Neural crest cell (in vitro differentiated cells): ENCODE data around the gene CCDC57. TPM values are rescaled to one million over a fixed set of nuclear protein-coding genes. Genes with fewer than 3 reads are reported as not detected.

Experiments
- DNase-seq: peaks from one replicate; pipeline ENCODE4 v3.0.0; 2021; ENCODE audit warnings: low read depth, mixed read lengths, low spot score
- H3K27ac Mint-ChIP-seq: one replicate; pipeline ENCODE4 v1.8.0; 2021; ENCODE audit warnings: mild to moderate bottlenecking, mixed read lengths; ENCODE audit not compliant: unreplicated experiment
- H3K27me3 Mint-ChIP-seq: 2 replicates; pipeline ENCODE4 v1.8.0; 2021; ENCODE audit warnings: low read depth, mild to moderate bottlenecking, mixed read lengths
- H3K36me3 Mint-ChIP-seq: 2 replicates; pipeline ENCODE4 v1.8.0; 2021; ENCODE audit warnings: low read depth, mild to moderate bottlenecking, mixed read lengths
- H3K4me1 Mint-ChIP-seq: 2 replicates; pipeline ENCODE4 v1.8.0; 2021; ENCODE audit warnings: mixed read lengths
- H3K4me3 Mint-ChIP-seq: one replicate; pipeline ENCODE4 v1.8.0; 2021; ENCODE audit warnings: mild to moderate bottlenecking, mixed read lengths
- H3K9me3 Mint-ChIP-seq: 2 replicates; pipeline ENCODE4 v1.8.0; 2021; ENCODE audit warnings: mixed read lengths
- total RNA-seq: library from RNA; stranded (reverse); gene quantifications from 2 replicates; pipeline ENCODE4 v1.2.1, GENCODE V29; 2021
- TF ChIP-seq, protein P1 (sequence below): fragments of 200-600 bp; sonication (generic); conservative IDR thresholded peaks from 2 replicates; pipeline ENCODE4 v1.5.0; 2021; ENCODE audit warnings: antibody characterized with exemption, mild to moderate bottlenecking

CCDC57 gene
- total RNA-seq, 1 donor from 2014 or later = 47.5 TPM

DNA sequence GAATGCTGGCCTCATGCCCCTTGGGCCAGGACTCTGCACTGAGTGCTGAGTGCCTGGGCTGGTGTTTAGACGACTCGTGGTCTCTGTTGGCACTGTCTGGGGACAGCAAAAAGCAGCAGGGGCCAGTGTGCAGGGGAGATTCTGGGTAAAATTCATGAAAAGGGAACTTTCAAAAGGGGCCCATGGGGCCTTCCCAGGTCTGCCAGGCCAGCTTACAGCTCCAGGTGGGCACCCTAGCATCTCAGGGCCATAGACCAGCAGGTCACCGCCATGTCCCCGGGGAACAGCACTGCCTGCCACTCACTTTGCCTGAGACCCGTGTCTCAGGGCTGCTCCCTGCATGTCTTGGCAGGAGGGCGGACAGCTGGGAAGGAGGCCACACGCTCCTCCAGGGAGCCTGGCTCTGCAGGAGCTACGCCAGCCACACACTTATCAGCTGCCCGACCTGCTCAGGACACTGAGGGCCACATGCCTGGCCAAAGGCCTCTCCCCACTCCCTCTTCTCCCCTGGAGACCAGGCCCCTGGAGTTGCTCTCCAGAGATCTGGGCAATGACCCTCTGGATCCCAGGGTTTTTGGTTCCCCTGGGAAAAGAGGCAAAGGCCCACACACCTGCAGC, 105.8 kb downstream of the CCDC57 start:
- H3K27me3 Mint-ChIP-seq = peaks cover 7% of the 10 kb centered on the region
- H3K9me3 Mint-ChIP-seq = no peaks in the 10 kb centered on the region
- TF ChIP-seq, protein P1, sequence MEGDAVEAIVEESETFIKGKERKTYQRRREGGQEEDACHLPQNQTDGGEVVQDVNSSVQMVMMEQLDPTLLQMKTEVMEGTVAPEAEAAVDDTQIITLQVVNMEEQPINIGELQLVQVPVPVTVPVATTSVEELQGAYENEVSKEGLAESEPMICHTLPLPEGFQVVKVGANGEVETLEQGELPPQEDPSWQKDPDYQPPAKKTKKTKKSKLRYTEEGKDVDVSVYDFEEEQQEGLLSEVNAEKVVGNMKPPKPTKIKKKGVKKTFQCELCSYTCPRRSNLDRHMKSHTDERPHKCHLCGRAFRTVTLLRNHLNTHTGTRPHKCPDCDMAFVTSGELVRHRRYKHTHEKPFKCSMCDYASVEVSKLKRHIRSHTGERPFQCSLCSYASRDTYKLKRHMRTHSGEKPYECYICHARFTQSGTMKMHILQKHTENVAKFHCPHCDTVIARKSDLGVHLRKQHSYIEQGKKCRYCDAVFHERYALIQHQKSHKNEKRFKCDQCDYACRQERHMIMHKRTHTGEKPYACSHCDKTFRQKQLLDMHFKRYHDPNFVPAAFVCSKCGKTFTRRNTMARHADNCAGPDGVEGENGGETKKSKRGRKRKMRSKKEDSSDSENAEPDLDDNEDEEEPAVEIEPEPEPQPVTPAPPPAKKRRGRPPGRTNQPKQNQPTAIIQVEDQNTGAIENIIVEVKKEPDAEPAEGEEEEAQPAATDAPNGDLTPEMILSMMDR = no peak
- H3K27ac Mint-ChIP-seq = peak overlapping the region; percentile 84
- peaks cover 3% of the 10 kb centered on the region for H3K36me3 Mint-ChIP-seq
- peaks cover 54% of the 10 kb centered on the region for H3K4me1 Mint-ChIP-seq
- DNase-seq = no peak
- peak overlapping the region; percentile 64 for H3K4me3 Mint-ChIP-seq

- H3K27ac Mint-ChIP-seq = peak overlapping the region; percentile 84
- TF ChIP-seq, protein P1 = peak; percentile 56
- DNase-seq = peak; percentile 51
- H3K4me3 Mint-ChIP-seq = peak overlapping the region; percentile 64
- peaks cover 3% of the 10 kb centered on the region for H3K36me3 Mint-ChIP-seq
- no peaks in the 10 kb centered on the region for H3K9me3 Mint-ChIP-seq
- peaks cover 54% of the 10 kb centered on the region for H3K4me1 Mint-ChIP-seq
- peaks cover 7% of the 10 kb centered on the region for H3K27me3 Mint-ChIP-seq
Measured at GRCh38 chr17:82105882-82106687, 106.6 kb downstream of the CCDC57 start.

- H3K4me1 Mint-ChIP-seq = peaks cover 54% of the 10 kb centered on the region
- peaks cover 3% of the 10 kb centered on the region for H3K36me3 Mint-ChIP-seq
- no peak for DNase-seq
- H3K9me3 Mint-ChIP-seq = no peaks in the 10 kb centered on the region
- H3K4me3 Mint-ChIP-seq = peak overlapping the region; percentile 67
- TF ChIP-seq, protein P1 = no peak
- no peak overlapping the region for H3K27ac Mint-ChIP-seq
- peaks cover 7% of the 10 kb centered on the region for H3K27me3 Mint-ChIP-seq
Measured at GRCh38 chr17:82105417-82105881, 107.2 kb downstream of the CCDC57 start.

DNA sequence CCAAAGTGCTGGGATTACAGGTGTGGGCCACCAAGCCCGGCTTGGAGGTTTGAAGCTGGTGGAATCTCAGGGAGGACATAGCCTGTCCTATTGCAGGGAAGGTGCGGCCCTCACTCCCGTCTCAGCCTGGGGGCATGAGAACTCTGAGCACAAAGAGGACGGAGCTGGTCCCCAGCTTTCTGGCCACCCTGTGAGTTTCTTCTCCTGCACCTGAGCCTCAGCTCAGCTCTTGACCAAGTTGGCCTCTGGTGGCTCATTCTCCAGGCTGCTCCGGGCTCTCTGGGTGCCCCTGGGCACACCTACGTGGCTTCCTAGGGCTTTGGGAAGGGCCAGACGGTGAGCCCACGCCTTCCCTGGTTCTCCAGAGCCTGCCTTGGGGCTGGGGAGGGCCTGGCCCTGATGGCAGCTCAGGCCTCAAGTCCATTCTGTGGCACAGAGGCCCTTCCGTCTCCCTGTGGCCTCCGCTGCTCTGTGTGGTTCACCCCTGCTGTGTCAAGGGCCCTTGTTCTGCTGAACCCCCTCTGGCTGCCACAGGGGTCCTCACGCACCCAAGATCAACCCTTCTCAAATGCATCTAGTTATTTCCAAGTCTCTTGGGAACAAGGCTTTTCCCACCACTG, 107.7 kb downstream of the CCDC57 start:
- H3K4me1 Mint-ChIP-seq = peaks cover 58% of the 10 kb centered on the region
- H3K36me3 Mint-ChIP-seq = peaks cover 3% of the 10 kb centered on the region
- H3K9me3 Mint-ChIP-seq = no peaks in the 10 kb centered on the region
- peak overlapping the region; percentile 67 for H3K4me3 Mint-ChIP-seq
- peak overlapping the region; percentile 6 for H3K27ac Mint-ChIP-seq
- H3K27me3 Mint-ChIP-seq = peaks cover 7% of the 10 kb centered on the region
- DNase-seq = no peak
- TF ChIP-seq, protein P1 = no peak

DNA sequence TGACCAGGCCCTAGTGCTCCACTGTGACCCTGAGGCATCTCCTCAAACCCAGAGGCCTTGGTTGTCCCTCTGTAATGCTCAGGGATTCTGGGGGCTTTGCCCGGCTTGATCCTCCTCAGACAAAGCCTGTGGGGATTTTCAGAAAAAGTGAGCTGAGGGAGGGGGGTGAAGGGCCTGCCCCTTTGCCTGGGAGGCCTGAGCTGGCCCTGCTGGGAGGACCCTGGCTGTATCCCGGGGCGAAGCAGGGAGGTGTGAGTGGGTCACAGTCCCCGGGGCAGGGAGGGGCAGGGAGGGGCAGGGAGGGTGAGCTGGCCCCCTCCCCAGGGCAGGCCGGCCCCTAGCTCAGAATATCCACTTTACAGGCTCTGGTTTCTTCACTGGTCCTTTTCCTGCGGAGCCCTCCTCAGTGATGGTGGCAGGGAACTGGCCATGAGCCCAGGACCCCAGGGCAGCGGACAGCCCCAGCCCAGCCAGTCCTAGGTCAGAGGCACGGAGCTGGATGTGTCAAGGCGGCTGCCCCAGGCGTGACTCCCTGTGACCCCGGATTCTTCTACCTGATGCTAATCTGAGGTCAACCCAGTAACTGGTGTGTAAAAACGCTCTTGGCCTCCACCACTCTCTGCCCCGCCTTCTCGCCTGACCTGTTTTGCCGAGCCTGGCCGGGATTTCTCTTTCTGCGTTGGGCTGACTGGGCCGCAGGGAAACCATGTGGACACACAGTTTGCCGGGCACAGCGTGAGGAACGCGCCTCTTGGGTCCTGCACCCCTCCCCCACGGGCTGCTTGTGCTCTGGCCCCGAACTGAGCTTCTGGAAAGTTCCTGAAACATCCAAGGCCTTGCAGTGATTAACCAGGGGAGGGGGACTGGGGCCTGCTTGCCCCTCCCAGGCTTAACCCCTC, 108.8 kb downstream of the CCDC57 start:
- peak overlapping the region; percentile 35 for H3K27ac Mint-ChIP-seq
- DNase-seq = peak; percentile 38
- peaks cover under 1% of the 10 kb centered on the region for H3K36me3 Mint-ChIP-seq
- H3K4me3 Mint-ChIP-seq = peak overlapping the region; percentile 86
- peaks cover 57% of the 10 kb centered on the region for H3K4me1 Mint-ChIP-seq
- TF ChIP-seq, protein P1 = no peak
- H3K27me3 Mint-ChIP-seq = peaks cover 7% of the 10 kb centered on the region
- H3K9me3 Mint-ChIP-seq = no peaks in the 10 kb centered on the region
